HCT116 (cell line): Measurements from ENCODE around the gene PPWD1. TPM values are rescaled to one million over a fixed set of nuclear protein-coding genes. Genes with fewer than 3 reads are reported as not detected.

ENCODE experiments used
- ATAC-seq: fragments of 200-7000 bp; cut with Tn5 transposase; 2 replicates; pipeline ENCODE4 v1.9.1; 2020; ENCODE audit warnings: mild to moderate bottlenecking, moderate library complexity
- Bru-seq: library from RNA; stranded (reverse); fragments of 400-500 nt; gene quantifications from one replicate; lab custom pipeline; 2021; lab: Mats Ljungman, UMichigan
- BruChase-seq, 2 experiments: library from RNA; stranded (reverse); fragments of 400-500 nt; gene quantifications; one replicate each; lab custom pipeline; 2021; lab: Mats Ljungman, UMichigan
- BruUV-seq: library from RNA; stranded (reverse); fragments of 400-500 nt; replicated peaks from 2 replicates; lab custom pipeline; 2021; lab: Mats Ljungman, UMichigan
- CTCF ChIA-PET: fragments of 300-600 bp; sonication (Branson Sonifier 250); formaldehyde crosslinking; loops from one replicate; lab custom pipeline; 2021; ENCODE audit warnings: antibody characterized with exemption; lab: Charles Lee
- POLR2A ChIA-PET: fragments of 300-600, 350-600 bp; sonication (Branson Sonifier 250); formaldehyde crosslinking; loops from one replicate; lab custom pipeline; 2021; ENCODE audit warnings: antibody characterized with exemption; lab: Charles Lee
- RAD21 ChIA-PET, 2 experiments: fragments of 300-600 bp; sonication (Branson Sonifier 250); formaldehyde crosslinking; loops; one replicate each; lab custom pipeline; 2023; ENCODE audit warnings: low total read pairs in 2 of 2; ENCODE audit not compliant: uncharacterized antibody in 2 of 2, unreplicated experiment in 2 of 2, low non-redundant PET in 1 of 2; lab: Charles Lee
- DNase-seq: peaks from one replicate; pipeline ENCODE4 v3.0.0-alpha.2; 2010; ENCODE audit warnings: low read depth, low spot score
- H2AFZ ChIP-seq: fragments of 200-600 bp; shearing (Covaris generic), sonication (generic); 2 replicates; pipeline ENCODE4 v1.6.1; 2017; ENCODE audit warnings: low read depth, mixed run types, mixed read lengths, antibody characterized with exemption, low read length; ENCODE audit not compliant: poor library complexity, severe bottlenecking
- H3K27ac ChIP-seq: 2 replicates; pipeline ENCODE4 v1.5.1; 2012; ENCODE audit warnings: low read depth, low read length
- H3K27me3 ChIP-seq: fragments of 200-600 bp; sonication (generic); 2 replicates; pipeline ENCODE4 v1.6.1; 2016; ENCODE audit warnings: mixed run types, low read length, mixed read lengths; ENCODE audit not compliant: insufficient read depth
- H3K36me3 ChIP-seq, 2 experiments: fragments of 200-500 bp in 1 of 2; fragments of 200-600 bp in 1 of 2; sonication (Bioruptor generic) in 1 of 2; sonication (generic) in 1 of 2; 2 replicates each; pipeline versions ENCODE4 v1.5.1 to v1.6.1; 2014 to 2016; ENCODE audit warnings: low read length in 2 of 2, inconsistent platforms in 1 of 2, mixed read lengths in 1 of 2, mixed run types in 1 of 2; ENCODE audit not compliant: insufficient read depth in 2 of 2, control insufficient read depth in 1 of 2
- H3K4me1 ChIP-seq, 2 experiments: fragments of 200-600 bp in 1 of 2; sonication (generic) in 1 of 2; 2 replicates each; pipeline versions ENCODE4 v1.5.1 to v1.6.1; 2012 to 2017; ENCODE audit warnings: low read length in 2 of 2, inconsistent platforms in 1 of 2, mild to moderate bottlenecking in 1 of 2, mixed read lengths in 1 of 2, mixed run types in 1 of 2, moderate library complexity in 1 of 2; ENCODE audit not compliant: insufficient read depth in 2 of 2, control insufficient read depth in 1 of 2
- H3K4me2 ChIP-seq: fragments of 200-600 bp; sonication (generic); 2 replicates; pipeline ENCODE4 v1.6.1; 2017; ENCODE audit warnings: mixed run types, low read length, mixed read lengths
- H3K4me3 ChIP-seq, 2 experiments: fragments of 200-600 bp in 1 of 2; sonication (generic) in 1 of 2; replicated peaks in 1 of 2; 2 replicates each; pipeline ENCODE4 v1.5.1; 2011 to 2016; ENCODE audit warnings: low read length in 2 of 2, control low read depth in 1 of 2, low read depth in 1 of 2, mild to moderate bottlenecking in 1 of 2, mixed read lengths in 1 of 2, mixed run types in 1 of 2
- H3K79me2 ChIP-seq: fragments of 200-600 bp; sonication (generic); 2 replicates; pipeline ENCODE4 v1.6.1; 2017; ENCODE audit warnings: mild to moderate bottlenecking, mixed run types, low read length, moderate library complexity, mixed read lengths; ENCODE audit not compliant: insufficient read depth
- H3K9ac ChIP-seq: fragments of 200-600 bp; sonication (generic); 2 replicates; pipeline ENCODE4 v1.6.1; 2016; ENCODE audit warnings: low read length, mixed read lengths
- H3K9me2 ChIP-seq: fragments of 200-600 bp; sonication (generic), shearing (Covaris generic); 2 replicates; pipeline ENCODE4 v1.6.1; 2017; ENCODE audit warnings: mixed run types, mild to moderate bottlenecking, moderate library complexity; ENCODE audit not compliant: insufficient read depth
- H3K9me3 ChIP-seq, 2 experiments: fragments of 200-500 bp in 1 of 2; fragments of 200-600 bp in 1 of 2; sonication (Bioruptor generic) in 1 of 2; sonication (generic) in 1 of 2; 2 replicates each; pipeline ENCODE4 v1.6.1; 2014 to 2017; ENCODE audit warnings: low read length in 2 of 2, mixed read lengths in 2 of 2, inconsistent platforms in 1 of 2, low read depth in 1 of 2, mild to moderate bottlenecking in 1 of 2, mixed run types in 1 of 2, moderate library complexity in 1 of 2; ENCODE audit not compliant: control insufficient read depth in 1 of 2, insufficient read depth in 1 of 2
- H4K20me1 ChIP-seq: fragments of 200-600 bp; sonication (generic), shearing (Covaris generic); 2 replicates; pipeline ENCODE4 v1.6.1; 2017; ENCODE audit warnings: mixed run types, mild to moderate bottlenecking, moderate library complexity; ENCODE audit not compliant: insufficient read depth
- CBX3 ChIP-seq: IDR thresholded peaks from 2 replicates; pipeline ENCODE4 v1.6.1; 2012; ENCODE audit warnings: low read depth
- CEBPB ChIP-seq: IDR thresholded peaks from 2 replicates; pipeline ENCODE4 v1.6.1; 2012; ENCODE audit warnings: low read depth
- POLR2A ChIP-seq: IDR thresholded peaks from 2 replicates; pipeline ENCODE4 v1.7.0; 2011; ENCODE audit warnings: borderline replicate concordance; ENCODE audit not compliant: insufficient read depth, insufficient read length; ENCODE audit errors: extremely low read depth
- POLR2AphosphoS5 ChIP-seq: IDR thresholded peaks from 2 replicates; pipeline ENCODE4 v1.6.1; 2011; ENCODE audit warnings: mild to moderate bottlenecking, low read depth, low read length, moderate library complexity
- RAD21 ChIP-seq: IDR thresholded peaks from 2 replicates; pipeline ENCODE4 v1.6.1; 2012; ENCODE audit warnings: low read depth, mild to moderate bottlenecking
- SIN3A ChIP-seq: IDR thresholded peaks from 2 replicates; pipeline ENCODE4 v1.6.1; 2012; ENCODE audit warnings: low read depth
- SP1 ChIP-seq: IDR thresholded peaks from 2 replicates; pipeline ENCODE4 v1.6.1; 2012; ENCODE audit warnings: low read depth
- TCF7L2 ChIP-seq: IDR thresholded peaks from 2 replicates; pipeline ENCODE4 v1.7.0; 2011; ENCODE audit warnings: borderline replicate concordance, inconsistent platforms; ENCODE audit not compliant: insufficient read depth, insufficient read length; ENCODE audit errors: extremely low read depth
- ZNF274 ChIP-seq: fragments of 200-500 bp; sonication (Bioruptor generic); IDR thresholded peaks from 2 replicates; pipeline ENCODE4 v1.6.1; 2014; ENCODE audit warnings: mild to moderate bottlenecking, low read depth, low read length, inconsistent platforms
- intact Hi-C: fragments of 100-400 bp; cut with micrococcal nuclease; formaldehyde crosslinking; loops from 2 replicates; pipeline ENCODE4 v1.10.0; 2022
- long read RNA-seq: library from polyadenylated mRNA; unstranded; transcript quantifications from one replicate; pipeline ENCODE4 v2.0.0, GENCODE V29; 2021; ENCODE audit not compliant: unreplicated experiment
- polyA plus RNA-seq: library from polyadenylated mRNA; unstranded; fragments of >200 nt; gene quantifications from 2 replicates; pipeline ENCODE4 v1.2.1, GENCODE V29; 2012; ENCODE audit warnings: missing spikeins
- total RNA-seq: library from RNA; stranded (reverse); gene quantifications from one replicate; pipeline ENCODE4 v1.2.1, GENCODE V29; 2021; ENCODE audit not compliant: unreplicated experiment
- TF ChIP-seq, protein P1 (sequence below): IDR thresholded peaks from 2 replicates; pipeline ENCODE4 v1.6.1; 2012; ENCODE audit warnings: low read depth
- TF ChIP-seq, protein P2 (sequence below): IDR thresholded peaks from 2 replicates; pipeline ENCODE4 v1.6.1; 2011; ENCODE audit warnings: mild to moderate bottlenecking, low read length, moderate library complexity; ENCODE audit not compliant: insufficient replicate concordance; ENCODE audit errors: extremely low read depth
- TF ChIP-seq, protein P3 (sequence below): IDR thresholded peaks from 2 replicates; pipeline ENCODE4 v1.6.1; 2012
- TF ChIP-seq, protein P4 (sequence below): IDR thresholded peaks from 2 replicates; pipeline ENCODE4 v1.6.1; 2012
- TF ChIP-seq, protein P5 (sequence below), 3 experiments: fragments of 200-600 bp in 1 of 3; sonication (generic) in 1 of 3; IDR thresholded peaks in 2 of 3; conservative IDR thresholded peaks in 1 of 3; 2 replicates each; pipeline ENCODE4 v1.5.1; 2012 to 2017; ENCODE audit warnings: low read depth in 2 of 3, low read length in 2 of 3, antibody characterized with exemption in 1 of 3, borderline replicate concordance in 1 of 3, control low read depth in 1 of 3, mild to moderate bottlenecking in 1 of 3, mixed read lengths in 1 of 3, mixed run types in 1 of 3, moderate library complexity in 1 of 3; ENCODE audit not compliant: insufficient read depth in 1 of 3

PPWD1 gene
- total RNA-seq (25.5 TPM), Bru-seq, nascent RNA (percentile 88 among the genes with signal in this experiment), BruChase-seq, experiment 1, labeled RNA remaining after a 6-hour chase (percentile 82 among the genes with signal in this experiment), BruChase-seq, experiment 2, labeled RNA remaining after a 2-hour chase (percentile 93 among the genes with signal in this experiment)
- polyA plus RNA-seq: 11.4 and 15.3 TPM in 2 replicates
- long read RNA-seq, transcript PPWD1-201 (11 exons, 2,166 nt): major isoform, 47 of 56 reads
- long read RNA-seq, partial matches to known transcripts: 1 of 56 reads
- long read RNA-seq, other reads (novel, unspliced or antisense): 7 of 56 reads

DNA sequence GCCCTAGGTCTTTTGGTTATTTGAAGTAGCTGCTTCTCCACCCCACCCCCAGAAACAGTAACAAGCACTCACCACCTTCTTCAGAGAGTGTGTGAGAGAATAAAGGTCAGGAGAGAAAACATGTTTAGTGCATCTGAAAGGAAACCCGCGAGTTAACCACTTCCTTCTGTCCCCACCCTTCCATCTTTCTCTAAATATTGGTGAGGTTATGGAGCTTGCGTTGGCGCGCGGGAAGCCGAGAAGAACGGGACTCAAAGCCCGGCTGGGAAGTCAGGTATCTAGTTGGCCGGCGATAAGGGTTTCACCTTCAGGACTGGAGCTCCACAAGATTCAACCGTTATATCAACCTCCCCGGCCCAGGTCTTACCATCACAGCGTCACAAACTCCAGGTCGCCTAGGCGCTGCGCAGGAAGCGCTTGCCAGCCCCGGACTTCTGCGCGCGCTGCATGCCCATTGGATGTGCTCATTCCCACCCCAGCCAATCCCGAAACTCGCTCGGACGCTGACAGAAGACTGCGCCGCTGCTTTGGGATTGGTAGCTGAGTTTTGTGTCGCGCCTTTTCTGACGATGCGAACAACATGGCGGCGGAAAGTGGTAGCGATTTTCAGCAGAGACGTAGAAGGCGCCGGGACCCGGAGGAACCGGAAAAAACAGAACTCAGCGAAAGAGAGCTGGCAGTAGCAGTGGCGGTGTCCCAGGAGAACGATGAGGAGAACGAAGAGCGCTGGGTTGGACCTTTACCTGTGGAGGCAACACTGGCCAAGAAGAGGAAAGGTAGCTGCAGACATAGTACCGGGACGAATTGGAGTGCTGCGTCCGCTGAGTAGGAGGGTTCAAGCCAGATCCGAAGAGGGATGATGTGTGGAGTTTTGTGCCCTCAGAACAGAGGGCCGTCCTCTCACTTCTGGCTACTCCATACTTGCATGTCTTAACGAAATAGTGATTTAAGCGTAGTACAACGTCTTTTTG, at the start of gene PPWD1, which contains the start of gene CENPK:
Gene PPWD1 (plus strand): TSS at position 566 of the 971 bp plus-strand sequence. CDS start 15 bp downstream, at position 581.
Gene CENPK (minus strand): TSS at position 438 of the 971 bp plus-strand sequence. CDS start 8,261 bp downstream, outside the sequence.
- intact Hi-C loops: loop anchor here (2.0 kb wide), 1 partner anchor 62 kb away; the partner anchor contains the start of genes SHLD3, TRAPPC13 and TRIM23
- Histone ChIP-seq H3K36me3 (peaks cover 5 to 6% of the 10 kb centered on the region in 2 experiments; a peak in 3 of 4 replicates), H3K9me3 (no peaks in the 10 kb centered on the region), H3K27me3 (no peaks in the 10 kb centered on the region), H3K4me2 (peak within 1 kb of the TSS; percentile 82), H4K20me1 (no peaks in the 10 kb centered on the region), H3K79me2 (peaks cover 75% of the 10 kb centered on the region), H3K4me1 (peaks cover 12 to 14% of the 10 kb centered on the region in 2 experiments; a peak in 3 of 4 replicates), H2AFZ (peak within 1 kb of the TSS; percentile 85), H3K27ac (peak within 1 kb of the TSS; percentile 68), H3K9me2 (no peaks in the 10 kb centered on the region), H3K9ac (peak within 1 kb of the TSS; percentile 80), H3K4me3 (peak within 1 kb of the TSS; percentile 87 to 96)
- ChIA-PET RAD21 (interaction anchor here in 1 of 2 experiments (0.6 kb wide), 1 partner anchor 18 kb away, joined by 3 read pairs; no protein-coding TSS in a partner anchor), POLR2A (interaction anchor here (1.2 to 1.3 kb wide), 4 partner anchors 9 to 44 kb away, joined by 3 to 4 read pairs (median 3); no protein-coding TSS in a partner anchor), CTCF (no interaction called here)
- DNase-seq: peak; percentile 91
- peak; percentile 100 for ATAC-seq
- TSS peak; percentile 75 for BruUV-seq
- TF ChIP-seq CBX3 (peak; percentile 57), POLR2A (peak; percentile 72), SIN3A (peak; percentile 90), POLR2AphosphoS5 (peak; percentile 88), CEBPB (no peak), SP1 (peak; percentile 97), ZNF274 (no peak), RAD21 (no peak), TCF7L2 (no peak)
- TF ChIP-seq, protein P1, sequence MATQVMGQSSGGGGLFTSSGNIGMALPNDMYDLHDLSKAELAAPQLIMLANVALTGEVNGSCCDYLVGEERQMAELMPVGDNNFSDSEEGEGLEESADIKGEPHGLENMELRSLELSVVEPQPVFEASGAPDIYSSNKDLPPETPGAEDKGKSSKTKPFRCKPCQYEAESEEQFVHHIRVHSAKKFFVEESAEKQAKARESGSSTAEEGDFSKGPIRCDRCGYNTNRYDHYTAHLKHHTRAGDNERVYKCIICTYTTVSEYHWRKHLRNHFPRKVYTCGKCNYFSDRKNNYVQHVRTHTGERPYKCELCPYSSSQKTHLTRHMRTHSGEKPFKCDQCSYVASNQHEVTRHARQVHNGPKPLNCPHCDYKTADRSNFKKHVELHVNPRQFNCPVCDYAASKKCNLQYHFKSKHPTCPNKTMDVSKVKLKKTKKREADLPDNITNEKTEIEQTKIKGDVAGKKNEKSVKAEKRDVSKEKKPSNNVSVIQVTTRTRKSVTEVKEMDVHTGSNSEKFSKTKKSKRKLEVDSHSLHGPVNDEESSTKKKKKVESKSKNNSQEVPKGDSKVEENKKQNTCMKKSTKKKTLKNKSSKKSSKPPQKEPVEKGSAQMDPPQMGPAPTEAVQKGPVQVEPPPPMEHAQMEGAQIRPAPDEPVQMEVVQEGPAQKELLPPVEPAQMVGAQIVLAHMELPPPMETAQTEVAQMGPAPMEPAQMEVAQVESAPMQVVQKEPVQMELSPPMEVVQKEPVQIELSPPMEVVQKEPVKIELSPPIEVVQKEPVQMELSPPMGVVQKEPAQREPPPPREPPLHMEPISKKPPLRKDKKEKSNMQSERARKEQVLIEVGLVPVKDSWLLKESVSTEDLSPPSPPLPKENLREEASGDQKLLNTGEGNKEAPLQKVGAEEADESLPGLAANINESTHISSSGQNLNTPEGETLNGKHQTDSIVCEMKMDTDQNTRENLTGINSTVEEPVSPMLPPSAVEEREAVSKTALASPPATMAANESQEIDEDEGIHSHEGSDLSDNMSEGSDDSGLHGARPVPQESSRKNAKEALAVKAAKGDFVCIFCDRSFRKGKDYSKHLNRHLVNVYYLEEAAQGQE: no peak
- TF ChIP-seq, protein P2, sequence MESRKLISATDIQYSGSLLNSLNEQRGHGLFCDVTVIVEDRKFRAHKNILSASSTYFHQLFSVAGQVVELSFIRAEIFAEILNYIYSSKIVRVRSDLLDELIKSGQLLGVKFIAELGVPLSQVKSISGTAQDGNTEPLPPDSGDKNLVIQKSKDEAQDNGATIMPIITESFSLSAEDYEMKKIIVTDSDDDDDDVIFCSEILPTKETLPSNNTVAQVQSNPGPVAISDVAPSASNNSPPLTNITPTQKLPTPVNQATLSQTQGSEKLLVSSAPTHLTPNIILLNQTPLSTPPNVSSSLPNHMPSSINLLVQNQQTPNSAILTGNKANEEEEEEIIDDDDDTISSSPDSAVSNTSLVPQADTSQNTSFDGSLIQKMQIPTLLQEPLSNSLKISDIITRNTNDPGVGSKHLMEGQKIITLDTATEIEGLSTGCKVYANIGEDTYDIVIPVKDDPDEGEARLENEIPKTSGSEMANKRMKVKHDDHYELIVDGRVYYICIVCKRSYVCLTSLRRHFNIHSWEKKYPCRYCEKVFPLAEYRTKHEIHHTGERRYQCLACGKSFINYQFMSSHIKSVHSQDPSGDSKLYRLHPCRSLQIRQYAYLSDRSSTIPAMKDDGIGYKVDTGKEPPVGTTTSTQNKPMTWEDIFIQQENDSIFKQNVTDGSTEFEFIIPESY: no peak
- TF ChIP-seq, protein P3, sequence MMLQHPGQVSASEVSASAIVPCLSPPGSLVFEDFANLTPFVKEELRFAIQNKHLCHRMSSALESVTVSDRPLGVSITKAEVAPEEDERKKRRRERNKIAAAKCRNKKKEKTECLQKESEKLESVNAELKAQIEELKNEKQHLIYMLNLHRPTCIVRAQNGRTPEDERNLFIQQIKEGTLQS: no peak
- TF ChIP-seq, protein P4, sequence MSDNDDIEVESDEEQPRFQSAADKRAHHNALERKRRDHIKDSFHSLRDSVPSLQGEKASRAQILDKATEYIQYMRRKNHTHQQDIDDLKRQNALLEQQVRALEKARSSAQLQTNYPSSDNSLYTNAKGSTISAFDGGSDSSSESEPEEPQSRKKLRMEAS: peak; percentile 35; the same call in 1 of the 2 replicates
- TF ChIP-seq, protein P5, sequence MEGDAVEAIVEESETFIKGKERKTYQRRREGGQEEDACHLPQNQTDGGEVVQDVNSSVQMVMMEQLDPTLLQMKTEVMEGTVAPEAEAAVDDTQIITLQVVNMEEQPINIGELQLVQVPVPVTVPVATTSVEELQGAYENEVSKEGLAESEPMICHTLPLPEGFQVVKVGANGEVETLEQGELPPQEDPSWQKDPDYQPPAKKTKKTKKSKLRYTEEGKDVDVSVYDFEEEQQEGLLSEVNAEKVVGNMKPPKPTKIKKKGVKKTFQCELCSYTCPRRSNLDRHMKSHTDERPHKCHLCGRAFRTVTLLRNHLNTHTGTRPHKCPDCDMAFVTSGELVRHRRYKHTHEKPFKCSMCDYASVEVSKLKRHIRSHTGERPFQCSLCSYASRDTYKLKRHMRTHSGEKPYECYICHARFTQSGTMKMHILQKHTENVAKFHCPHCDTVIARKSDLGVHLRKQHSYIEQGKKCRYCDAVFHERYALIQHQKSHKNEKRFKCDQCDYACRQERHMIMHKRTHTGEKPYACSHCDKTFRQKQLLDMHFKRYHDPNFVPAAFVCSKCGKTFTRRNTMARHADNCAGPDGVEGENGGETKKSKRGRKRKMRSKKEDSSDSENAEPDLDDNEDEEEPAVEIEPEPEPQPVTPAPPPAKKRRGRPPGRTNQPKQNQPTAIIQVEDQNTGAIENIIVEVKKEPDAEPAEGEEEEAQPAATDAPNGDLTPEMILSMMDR (IDR thresholded peaks at IDR 0.05 in 2 of 3, conservative IDR thresholded peaks at IDR 0.05 in 1 of 3; ENCODE audit: borderline replicate concordance in 1 of 3, insufficient read depth in 1 of 3, low read depth in 2 of 3, low read length in 2 of 3): no peak
